K562 (cell line): Measurements from ENCODE around the gene NPM3. TPM values are rescaled to one million over a fixed set of nuclear protein-coding genes. Genes with fewer than 3 reads are reported as not detected.

ENCODE experiments used
- CCNT2 ChIP-seq: IDR thresholded peaks from 2 replicates; pipeline ENCODE4 v1.6.1; 2011; ENCODE audit warnings: borderline replicate concordance, low read depth, mild to moderate bottlenecking, moderate library complexity, mixed read lengths, low read length; ENCODE audit not compliant: insufficient read length; ENCODE audit errors: extremely low read depth
- CREB1 ChIP-seq, 2 experiments: sonication (generic) in 1 of 2; formaldehyde crosslinking in 1 of 2; IDR thresholded peaks; 2 replicates each; pipeline versions ENCODE4 v1.6.1 to v1.8.0; 2012 to 2022; ENCODE audit warnings: inconsistent platforms in 1 of 2, mild to moderate bottlenecking in 1 of 2, missing genetic modification reagents in 1 of 2, moderate library complexity in 1 of 2
- ELF1 ChIP-seq: fragments of 200-800 bp; sonication (Bioruptor generic); IDR thresholded peaks from 2 replicates; pipeline ENCODE4 v1.6.1; 2016; ENCODE audit warnings: missing genetic modification characterization, missing compliant biosample characterization
- ELF2 ChIP-seq: fragments of 250-450 bp; sonication (Bioruptor Pico); IDR thresholded peaks from 2 replicates; pipeline ENCODE4 v1.5.0; 2021; ENCODE audit warnings: mild to moderate bottlenecking
- GABPA ChIP-seq: fragments of 200-800 bp; sonication (Bioruptor generic); conservative IDR thresholded peaks from 2 replicates; pipeline ENCODE4 v1.6.1; 2016; ENCODE audit warnings: low read depth, missing genetic modification characterization, missing compliant biosample characterization
- HDAC1 ChIP-seq, 2 experiments: fragments of 450-650 bp; IDR thresholded peaks; 2 replicates each; pipeline ENCODE4 v1.6.1; 2016 to 2017; ENCODE audit warnings: inconsistent platforms in 1 of 2, mild to moderate bottlenecking in 1 of 2, moderate library complexity in 1 of 2
- HMG20A ChIP-seq: fragments of 450-650 bp; formaldehyde crosslinking; conservative IDR thresholded peaks from 2 replicates; pipeline ENCODE4 v1.4.0; 2020; ENCODE audit warnings: mild to moderate bottlenecking, mixed read lengths
- MED1 ChIP-seq: sonication (generic); formaldehyde crosslinking; IDR thresholded peaks from 2 replicates; pipeline ENCODE4 v1.8.1; 2023; ENCODE audit warnings: missing genetic modification reagents, borderline replicate concordance
- NEUROD1 ChIP-seq: fragments of 150-350 bp; IDR thresholded peaks from 2 replicates; pipeline ENCODE4 v1.6.1; 2014; ENCODE audit warnings: borderline replicate concordance, low read length, low read depth; ENCODE audit not compliant: partially characterized antibody
- POLR2A ChIP-seq: fragments of 450-650 bp; conservative IDR thresholded peaks from 2 replicates; pipeline ENCODE4 v1.6.1; 2016
- RREB1 ChIP-seq: fragments of 250-450 bp; sonication (Bioruptor Pico); IDR thresholded peaks from 2 replicates; pipeline ENCODE4 v1.4.0; 2020
- SREBF1 ChIP-seq: fragments of 150-350 bp; IDR thresholded peaks from 2 replicates; pipeline ENCODE4 v1.6.1; 2014; ENCODE audit warnings: antibody characterized with exemption, low read depth, low read length, borderline replicate concordance
- SUPT5H ChIP-seq: fragments of 450-650 bp; IDR thresholded peaks from 2 replicates; pipeline ENCODE4 v1.6.1; 2016
- ZBTB11 ChIP-seq, 3 experiments: fragments of 200-800 bp in 1 of 3; fragments of 250-450 bp in 1 of 3; fragments of 450-650 bp in 1 of 3; sonication (Bioruptor Pico) in 1 of 3; sonication (Bioruptor generic) in 1 of 3; formaldehyde crosslinking in 1 of 3; IDR thresholded peaks; 2 replicates each; pipeline versions ENCODE4 v1.6.1 to v1.8.0; 2016 to 2022; ENCODE audit warnings: mild to moderate bottlenecking in 2 of 3, missing genetic modification characterization in 2 of 3, missing compliant biosample characterization in 1 of 3, moderate library complexity in 1 of 3
- ZBTB26 ChIP-seq: fragments of 450-650 bp; formaldehyde crosslinking; IDR thresholded peaks from 2 replicates; pipeline ENCODE4 v1.4.0; 2022; ENCODE audit warnings: missing genetic modification characterization
- ZNF778 ChIP-seq: fragments of 450-650 bp; formaldehyde crosslinking; IDR thresholded peaks from 2 replicates; pipeline ENCODE4 v1.4.0; 2020; ENCODE audit warnings: mild to moderate bottlenecking, moderate library complexity
- polyA plus RNA-seq, 8 experiments: library from polyadenylated mRNA; depleted of rRNA in 4 of 8; stranded (reverse) in 5 of 8; unstranded in 3 of 8; fragments of >200 nt; fragmentation: Nextera tagmentation in 2 of 8; fragmentation: Illumina TruSeq in 1 of 8; extraction: Ambion mirVana in 2 of 8; extraction: Trizol in 1 of 8; gene quantifications; 2 replicates each; pipeline versions ENCODE4 v1.2.1 to v1.2.3, GENCODE V29; 2011 to 2014; ENCODE audit warnings: inconsistent platforms in 1 of 8, missing spikeins in 1 of 8
- total RNA-seq, 7 experiments: library from RNA; depleted of rRNA in 6 of 7; stranded (reverse); fragments of >200 nt in 6 of 7; fragmentation: Illumina TruSeq in 2 of 7; extraction: Trizol in 2 of 7; gene quantifications; 2 replicates each; pipeline versions ENCODE4 v1.2.1 to v1.2.3, GENCODE V29; 2011 to 2021; ENCODE audit warnings: low replicate concordance in 1 of 7

NPM3 gene
- total and polyA plus RNA-seq, 9 of the 15 experiments (the other 6 are each of a cell fraction or from before 2014, with no cell fraction given): 15.2 to 239 (median 114) TPM

- TF ChIP-seq ZBTB11 (CRISPR knock-in tag; IDR thresholded peaks at IDR 0.05): peak in 1 of 3 experiments; percentile 52; a peak in 1 of 6 replicates
- peak; percentile 34; the same call in 1 of the 2 replicates for TF ChIP-seq GABPA (tag)
- peak; percentile 80 for TF ChIP-seq ELF2 (CRISPR knock-in tag)
- TF ChIP-seq NEUROD1: peak; percentile 80
- peak; percentile 64; the same call in 1 of the 2 replicates for TF ChIP-seq ELF1 (tag)
- peak; percentile 96 for TF ChIP-seq POLR2A
- TF ChIP-seq MED1 (CRISPR knock-in tag): no peak
- TF ChIP-seq ZBTB26 (CRISPR knock-in tag): peak; percentile 85; the same call in 1 of the 2 replicates
- TF ChIP-seq RREB1 (CRISPR knock-in tag): 0 out of 2 replicates have a peak, but pooled peaks have one; percentile 16
- peak; percentile 23 for TF ChIP-seq CCNT2
- TF ChIP-seq HMG20A (CRISPR knock-in tag): no peak
- peak; percentile 95 for TF ChIP-seq SREBF1
- TF ChIP-seq ZNF778 (CRISPR knock-in tag): no peak
- TF ChIP-seq SUPT5H: peak; percentile 97
- TF ChIP-seq HDAC1 (IDR thresholded peaks at IDR 0.05): peak in 1 of 2 experiments; percentile 78; a peak in 1 of 4 replicates
- TF ChIP-seq CREB1 (IDR thresholded peaks at IDR 0.05): peak; percentile 33; the same call in 1 of the 2 replicates
- peak; percentile 46; the same call in 1 of the 2 replicates for TF ChIP-seq CREB1 (CRISPR knock-in tag; IDR thresholded peaks at IDR 0.05)
Measured at GRCh38 chr10:101818119-101818871, 35.0 kb upstream of the NPM3 start, which contains the start of gene OGA (continued).
